Endodermal cell (in vitro differentiated cells): ENCODE data around the gene TOM1. TPM values are rescaled to one million over a fixed set of nuclear protein-coding genes. Genes with fewer than 3 reads are reported as not detected.
A peak's percentile ranks its signal among the peaks of the same experiment; 100 is the strongest.

Source experiments
- DNase-seq: peaks from one replicate; pipeline ENCODE4 v3.0.0-alpha.2; 2017
- H3K27ac ChIP-seq: 2 replicates; pipeline ENCODE4 v1.5.1; 2013; ENCODE audit warnings: mild to moderate bottlenecking, low read depth, low read length, moderate library complexity
- H3K27me3 ChIP-seq: 2 replicates; pipeline ENCODE4 v1.6.1; 2013; ENCODE audit warnings: mild to moderate bottlenecking, low read length, moderate library complexity; ENCODE audit not compliant: insufficient read depth, control insufficient read depth, poor library complexity, severe bottlenecking
- H3K36me3 ChIP-seq: 2 replicates; pipeline ENCODE4 v1.7.0; 2013; ENCODE audit warnings: mild to moderate bottlenecking, low read length, moderate library complexity; ENCODE audit not compliant: control insufficient read depth, insufficient read depth
- H3K4me1 ChIP-seq: one replicate; pipeline ENCODE4 v1.7.0; 2013; ENCODE audit warnings: low read length; ENCODE audit not compliant: control insufficient read depth, insufficient read depth
- H3K4me3 ChIP-seq: 2 replicates; pipeline ENCODE4 v1.5.1; 2013; ENCODE audit warnings: mild to moderate bottlenecking, low read length, moderate library complexity
- H3K9ac ChIP-seq: 2 replicates; pipeline ENCODE4 v1.6.1; 2013; ENCODE audit warnings: mild to moderate bottlenecking, low read length, moderate library complexity; ENCODE audit not compliant: poor library complexity, severe bottlenecking; ENCODE audit errors: extremely low read depth
- H3K9me3 ChIP-seq: 2 replicates; pipeline ENCODE4 v1.6.1; 2013; ENCODE audit warnings: mild to moderate bottlenecking, low read length, moderate library complexity; ENCODE audit not compliant: control insufficient read depth
- H3K27ac Mint-ChIP-seq: 2 replicates; pipeline ENCODE4 v1.8.0; 2020; ENCODE audit warnings: mixed read lengths
- H3K27me3 Mint-ChIP-seq: 2 replicates; pipeline ENCODE4 v1.8.0; 2021; ENCODE audit warnings: mild to moderate bottlenecking, mixed read lengths; ENCODE audit not compliant: insufficient read depth
- H3K36me3 Mint-ChIP-seq: 2 replicates; pipeline ENCODE4 v1.8.0; 2020; ENCODE audit warnings: low read depth, mixed read lengths
- H3K4me1 Mint-ChIP-seq: 2 replicates; pipeline ENCODE4 v1.8.0; 2020; ENCODE audit warnings: mixed read lengths
- H3K4me3 Mint-ChIP-seq: 2 replicates; pipeline ENCODE4 v1.8.0; 2020; ENCODE audit warnings: mild to moderate bottlenecking, moderate library complexity, mixed read lengths
- H3K9me3 Mint-ChIP-seq: 2 replicates; pipeline ENCODE4 v1.8.0; 2020; ENCODE audit warnings: mild to moderate bottlenecking, mixed read lengths
- CTCF ChIP-seq: fragments of 200-600 bp; sonication (generic); conservative IDR thresholded peaks from 2 replicates; pipeline ENCODE4 v1.5.0; 2021; ENCODE audit warnings: antibody characterized with exemption, mild to moderate bottlenecking
- WGBS, 2 experiments: methylation state at CpG; one replicate each; pipeline versions ENCODE4 v1.1.5 to v1.1.7; 2013; ENCODE audit warnings: missing lambda C conversion rate in 2 of 2, mixed read lengths in 1 of 2; ENCODE audit not compliant: insufficient coverage in 1 of 2, insufficient read length in 1 of 2; 5-methylcytosine and 5-hydroxymethylcytosine counted together
- total RNA-seq, 2 donors: library from RNA; stranded (reverse); fragmentation: NEBNext Ultra II Directional in 1 of 2; extraction: Animal tissue kit (Norgen Biotek cat#: 25700) in 1 of 2; gene quantifications; 2 replicates in 1 of 2; 3 replicates in 1 of 2; pipeline ENCODE4 v1.2.1, GENCODE V29; 2021

Gene TOM1
- total RNA-seq, 2 donors from 2014 or later, result 31.3 to 33.3 TPM

GRCh38 chr22:35390933-35391332, 91.2 kb downstream of the TOM1 start:
- Histone ChIP-seq H3K27me3 (no peaks in the 10 kb centered on the region), H3K4me1 (no peaks in the 10 kb centered on the region), H3K36me3 (peaks cover 18% of the 10 kb centered on the region), H3K9me3 (no peaks in the 10 kb centered on the region), H3K4me3 (no peak overlapping the region), H3K27ac (no peak overlapping the region), H3K9ac (no peak overlapping the region)
- Mint-ChIP-seq H3K27ac (no peak overlapping the region), H3K36me3 (peaks cover 30% of the 10 kb centered on the region), H3K9me3 (no peaks in the 10 kb centered on the region), H3K4me3 (no peak overlapping the region), H3K27me3 (no peaks in the 10 kb centered on the region), H3K4me1 (peaks cover 2% of the 10 kb centered on the region)
- DNase-seq, result no peak
- 82 to 100% methylated on average over 2 to 3 of the region's 5 CpGs for WGBS, 2 experiments
- TF ChIP-seq CTCF, result no peak

DNA sequence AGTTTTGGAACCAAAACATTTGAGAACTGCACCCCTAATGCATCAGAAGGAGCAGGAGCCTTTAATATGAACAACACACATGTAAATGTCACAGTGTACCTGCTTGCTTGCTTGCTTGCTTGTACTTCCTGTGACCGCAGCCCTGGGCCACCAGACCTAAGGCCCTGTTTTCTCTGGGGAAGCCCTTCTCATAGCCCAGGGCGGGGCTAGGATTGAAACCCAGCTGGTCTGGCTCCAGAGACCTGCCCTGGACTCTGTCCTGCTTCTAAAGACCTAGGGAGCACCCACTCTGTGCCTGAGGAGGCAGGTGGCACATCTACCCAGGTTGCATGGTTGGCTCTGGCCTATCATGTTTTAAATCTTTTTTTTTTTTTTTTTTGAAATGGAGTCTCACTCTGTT, 92.7 kb downstream of the TOM1 start:
- H3K9ac ChIP-seq, result no peak overlapping the region
- peaks cover 8% of the 10 kb centered on the region for H3K36me3 ChIP-seq
- no peaks in the 10 kb centered on the region for H3K27me3 ChIP-seq
- no peak overlapping the region for H3K27ac ChIP-seq
- Mint-ChIP-seq H3K4me1 (peaks cover 5% of the 10 kb centered on the region), H3K4me3 (no peak overlapping the region), H3K9me3 (no peaks in the 10 kb centered on the region), H3K36me3 (peaks cover 23% of the 10 kb centered on the region), H3K27me3 (no peaks in the 10 kb centered on the region), H3K27ac (no peak overlapping the region)
- no peak for DNase-seq
- 90% methylated on average over 2 of the region's 2 CpGs for WGBS, 2 experiments
- TF ChIP-seq CTCF, result no peak
- no peaks in the 10 kb centered on the region for H3K9me3 ChIP-seq
- H3K4me1 ChIP-seq, result no peaks in the 10 kb centered on the region
- no peak overlapping the region for H3K4me3 ChIP-seq

- no peak overlapping the region for H3K27ac ChIP-seq
- peak; percentile 36 for DNase-seq
- no peak overlapping the region for H3K4me3 ChIP-seq
- no peak for TF ChIP-seq CTCF
- Mint-ChIP-seq H3K36me3 (peaks cover 19% of the 10 kb centered on the region), H3K4me3 (no peak overlapping the region), H3K27me3 (no peaks in the 10 kb centered on the region), H3K4me1 (peaks cover 8% of the 10 kb centered on the region), H3K9me3 (no peaks in the 10 kb centered on the region), H3K27ac (no peak overlapping the region)
- 91 to 96% methylated on average over 12 to 16 of the region's 16 CpGs for WGBS, 2 experiments
- no peaks in the 10 kb centered on the region for H3K9me3 ChIP-seq
- no peaks in the 10 kb centered on the region for H3K27me3 ChIP-seq
- no peaks in the 10 kb centered on the region for H3K4me1 ChIP-seq
- H3K9ac ChIP-seq, result no peak overlapping the region
- peaks cover 7% of the 10 kb centered on the region for H3K36me3 ChIP-seq
Observed at GRCh38 chr22:35393116-35394010, 93.7 kb downstream of the TOM1 start.
